Ishikawa (cell line): ENCODE data around the gene BTBD9.

Experiments used
- CEBPB ChIP-seq: IDR thresholded peaks from 2 replicates; pipeline ENCODE4 v1.6.1; 2012
- CREB1 ChIP-seq: IDR thresholded peaks from 2 replicates; pipeline ENCODE4 v1.6.1; 2012; ENCODE audit warnings: low read depth
- EGR1 ChIP-seq: IDR thresholded peaks from 2 replicates; pipeline ENCODE4 v1.6.1; 2012
- EP300 ChIP-seq: IDR thresholded peaks from 2 replicates; pipeline ENCODE4 v1.6.1; 2012; ENCODE audit warnings: borderline replicate concordance
- FOXM1 ChIP-seq: IDR thresholded peaks from 2 replicates; pipeline ENCODE4 v1.6.1; 2012; ENCODE audit warnings: low read depth, borderline replicate concordance
- MAX ChIP-seq: IDR thresholded peaks from 2 replicates; pipeline ENCODE4 v1.6.1; 2012
- NFIC ChIP-seq: IDR thresholded peaks from 2 replicates; pipeline ENCODE4 v1.6.1; 2012
- RAD21 ChIP-seq: IDR thresholded peaks from 2 replicates; pipeline ENCODE4 v1.6.1; 2012; ENCODE audit warnings: low read depth
- REST ChIP-seq: IDR thresholded peaks from 2 replicates; pipeline ENCODE4 v1.6.1; 2012; ENCODE audit warnings: low read depth, mild to moderate bottlenecking
- TAF1 ChIP-seq: IDR thresholded peaks from 2 replicates; pipeline ENCODE4 v1.6.1; 2012; ENCODE audit warnings: low read depth, mild to moderate bottlenecking
- TCF12 ChIP-seq: IDR thresholded peaks from 2 replicates; pipeline ENCODE4 v1.6.1; 2012; ENCODE audit warnings: low read depth
- TEAD4 ChIP-seq: IDR thresholded peaks from 2 replicates; pipeline ENCODE4 v1.6.1; 2012
- USF1 ChIP-seq: IDR thresholded peaks from 2 replicates; pipeline ENCODE4 v1.6.1; 2012
- YY1 ChIP-seq: IDR thresholded peaks from 2 replicates; pipeline ENCODE4 v1.6.1; 2012; ENCODE audit warnings: low read depth
- ZBTB7A ChIP-seq: IDR thresholded peaks from 2 replicates; pipeline ENCODE4 v1.6.1; 2012; ENCODE audit warnings: low read depth

Gene BTBD9

GRCh38 chr6:38233161-38233791 lies 406.5 kb downstream of the BTBD9 start:
- TF ChIP-seq TCF12 (no peak), YY1 (no peak), EP300 (no peak), CEBPB (no peak), EGR1 (no peak), USF1 (no peak), TAF1 (no peak), MAX (no peak), REST (no peak), ZBTB7A (no peak), NFIC (no peak), RAD21 (no peak), CREB1 (no peak)

GRCh38 chr6:38225766-38226165 lies 414.0 kb downstream of the BTBD9 start:
- TF ChIP-seq TAF1 (no peak), FOXM1 (no peak), TCF12 (no peak), YY1 (no peak), CREB1 (no peak), TEAD4 (no peak), RAD21 (no peak), REST (no peak), NFIC (no peak), USF1 (no peak), MAX (no peak), CEBPB (no peak), EP300 (no peak), ZBTB7A (no peak), EGR1 (no peak)

- TF ChIP-seq USF1: no peak
- TF ChIP-seq TAF1: no peak
- no peak for TF ChIP-seq REST
- TF ChIP-seq MAX: no peak
- no peak for TF ChIP-seq CEBPB
- TF ChIP-seq TEAD4: no peak
- no peak for TF ChIP-seq ZBTB7A
- TF ChIP-seq EGR1: no peak
- no peak for TF ChIP-seq CREB1
Measured at GRCh38 chr6:38221251-38221650, 418.5 kb downstream of the BTBD9 start.
